HG02798 (cell line): ENCODE data around the gene ZBTB44.

Experiments
- ATAC-seq: cut with Tn5 transposase; IDR thresholded peaks from one replicate; pipeline ENCODE4 v1.9.1; 2021; ENCODE audit warnings: mild to moderate bottlenecking; ENCODE audit not compliant: unreplicated experiment, poor library complexity

The ZBTB44 gene

DNA sequence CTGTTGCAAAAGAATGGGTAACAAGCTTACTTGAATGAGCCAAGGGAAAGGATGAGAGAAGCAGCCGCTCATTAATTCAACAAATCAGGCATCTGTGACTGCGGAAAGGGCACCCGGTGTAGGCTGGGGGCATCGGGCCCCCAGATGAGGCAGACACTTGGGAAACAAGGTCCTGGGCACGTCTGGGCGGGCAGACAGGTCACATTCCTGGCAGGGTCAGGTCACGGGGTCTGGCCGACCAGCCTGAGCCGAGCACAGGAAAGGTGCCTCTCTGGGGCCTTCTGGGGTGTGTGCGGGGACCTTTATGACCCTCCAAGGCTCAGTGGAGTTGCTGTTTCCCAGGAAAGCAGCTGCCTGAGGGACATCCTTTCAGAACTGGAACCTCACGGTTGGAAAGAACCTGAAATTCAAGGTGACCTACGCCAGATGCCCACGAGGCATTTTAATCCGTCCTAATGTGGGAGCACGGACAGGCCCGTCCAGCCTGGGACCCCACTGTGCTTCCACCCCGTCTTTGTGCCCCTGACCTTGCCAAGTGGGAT, 98.1 kb downstream of the ZBTB44 start:
- no peak for ATAC-seq

- no peak for ATAC-seq
Observed at GRCh38 chr11:130216221-130216550, 98.5 kb downstream of the ZBTB44 start.

- ATAC-seq = no peak
Observed at GRCh38 chr11:130215531-130216220, 99.0 kb downstream of the ZBTB44 start.

DNA sequence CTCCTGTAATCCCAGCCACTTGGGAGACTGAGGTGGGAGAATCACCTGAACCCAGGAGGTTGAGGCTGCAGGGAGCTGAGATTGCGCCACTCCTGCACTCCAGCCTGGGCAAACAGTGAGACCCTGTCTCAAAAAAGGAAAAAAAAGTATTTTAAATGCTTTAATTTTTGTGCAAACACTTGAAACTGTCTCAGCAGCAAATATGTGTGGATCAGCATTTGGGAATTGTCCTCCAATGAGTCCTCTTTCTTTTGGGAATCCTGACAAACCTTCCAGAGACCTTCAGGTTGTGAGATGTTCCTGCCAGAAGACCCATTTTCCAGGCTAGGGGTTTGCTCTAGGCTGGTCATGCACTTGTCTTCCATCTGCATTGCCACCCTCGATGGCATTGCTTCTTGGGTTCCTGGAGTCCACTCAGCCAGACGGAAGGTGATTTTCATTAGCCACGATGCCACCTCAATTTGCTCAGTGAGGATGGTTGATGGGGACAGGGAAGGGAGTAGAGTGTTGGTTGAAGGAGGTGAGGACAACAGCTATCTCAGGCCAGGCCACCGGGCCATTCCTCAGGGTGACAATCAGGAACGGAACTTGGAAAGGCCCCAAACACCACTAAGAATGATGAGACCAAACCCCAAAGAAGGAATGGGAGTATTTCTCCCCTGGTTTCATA, 99.7 kb downstream of the ZBTB44 start:
- ATAC-seq = no peak

DNA sequence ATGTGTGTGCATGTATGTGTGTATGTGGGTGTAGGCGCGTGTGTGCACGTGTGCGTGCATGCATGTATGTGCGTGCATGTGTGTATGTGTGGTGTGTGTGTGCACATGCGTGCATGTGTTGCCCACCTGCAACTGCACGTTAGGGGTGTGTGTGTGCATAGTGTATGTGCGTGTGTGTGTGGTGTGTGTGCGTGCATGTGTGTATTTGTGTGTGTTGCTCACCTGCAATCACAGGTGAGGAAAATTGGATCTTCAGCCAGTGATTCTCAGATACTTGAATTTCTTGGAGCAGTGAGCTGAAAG, 100.8 kb downstream of the ZBTB44 start:
- no peak for ATAC-seq

DNA sequence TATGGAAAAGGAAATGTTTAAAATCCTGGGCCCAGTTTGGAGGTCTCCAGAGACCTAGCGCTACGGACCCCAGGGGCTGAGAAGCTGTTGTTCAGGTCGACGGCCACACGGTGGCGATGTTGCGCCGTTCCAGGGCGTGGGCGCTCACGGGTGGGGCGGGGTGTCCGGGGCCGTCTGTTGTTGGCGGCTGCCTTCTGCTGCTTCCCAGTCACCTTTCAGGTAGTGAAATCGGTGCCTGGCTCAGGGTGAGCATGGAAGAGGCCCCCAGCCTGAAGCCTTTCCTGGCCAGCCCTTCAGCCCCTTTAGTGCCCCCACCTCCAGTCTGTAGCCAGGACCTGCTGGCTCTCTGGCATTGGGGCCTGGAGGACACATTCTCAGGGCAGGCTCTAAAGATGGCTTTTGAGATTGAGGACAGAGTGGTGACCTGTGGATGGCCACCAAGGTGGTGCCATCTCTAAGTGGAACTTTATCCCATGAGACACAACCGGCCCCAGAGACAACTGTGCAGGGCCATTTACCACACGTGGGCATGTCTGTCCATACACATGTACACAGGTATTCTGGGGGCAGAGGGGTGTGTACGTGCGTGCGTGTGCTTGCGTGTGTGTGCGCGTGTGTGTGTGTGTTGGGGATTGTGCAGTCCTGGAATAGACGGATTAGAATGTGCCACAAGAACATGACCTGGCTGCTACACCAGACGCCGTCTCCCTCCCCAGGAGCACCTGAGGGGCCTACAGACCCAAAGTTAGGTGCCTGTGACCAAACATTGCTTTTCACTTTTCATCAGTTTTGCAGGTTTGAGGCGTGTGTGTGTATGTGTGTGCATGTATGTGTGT, 101.4 kb downstream of the ZBTB44 start:
- peak; percentile 82 for ATAC-seq

DNA sequence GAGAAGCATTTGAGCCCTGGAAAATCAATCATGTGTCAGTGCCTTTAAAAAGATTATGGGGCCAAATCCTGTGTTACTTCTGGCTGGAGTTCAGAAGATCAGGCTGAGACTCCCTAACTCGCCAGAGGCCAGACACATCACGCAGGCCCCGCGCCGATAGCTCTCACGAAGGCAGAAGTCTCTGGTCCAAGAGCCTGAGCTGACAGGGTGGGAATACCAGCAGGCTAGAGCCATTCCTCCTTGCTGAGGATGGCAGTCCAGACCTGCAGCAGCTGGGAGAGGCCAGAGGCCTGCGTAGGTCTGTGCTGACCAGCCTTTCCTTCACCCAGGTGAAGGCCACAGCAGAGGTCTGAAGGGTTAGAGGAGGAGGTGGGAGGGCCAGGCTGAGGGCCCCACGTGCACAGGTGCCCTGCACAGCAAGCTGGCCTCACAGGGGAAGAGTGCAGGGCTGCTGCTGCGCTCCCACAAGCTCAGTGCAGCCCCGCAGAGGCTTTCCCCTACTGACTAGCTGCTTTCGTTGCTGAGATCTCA, 102.2 kb downstream of the ZBTB44 start:
- no peak for ATAC-seq

DNA sequence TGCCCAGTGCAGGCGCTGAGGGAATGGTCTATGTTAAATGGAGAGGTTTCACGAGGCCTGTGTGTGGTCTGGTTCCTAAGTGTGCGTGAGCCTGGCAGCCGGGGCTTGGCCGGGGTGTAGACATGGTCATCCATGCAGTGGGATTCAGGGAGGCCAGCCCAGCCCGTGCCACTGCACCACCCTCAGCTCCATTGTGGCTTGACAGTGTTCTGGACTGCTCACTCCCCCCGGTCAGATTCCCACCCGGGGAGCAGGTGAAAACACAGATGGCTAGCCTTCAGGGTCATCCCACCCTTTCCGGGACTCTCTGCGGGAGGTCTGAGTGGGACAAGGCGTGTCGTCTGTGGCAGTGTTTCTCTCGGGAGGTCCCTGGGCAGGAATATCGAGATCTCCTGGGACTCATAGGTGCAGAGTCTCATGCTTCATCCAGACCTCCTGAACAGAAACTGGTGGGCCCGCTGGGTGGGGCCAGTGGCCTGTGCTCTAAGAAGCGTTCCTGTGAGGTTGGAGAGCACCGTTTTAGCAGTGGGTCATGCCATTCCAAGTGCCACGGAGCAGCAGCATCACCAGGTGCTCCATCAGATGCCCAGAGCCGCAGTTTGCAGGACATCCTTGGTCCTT, 102.8 kb downstream of the ZBTB44 start:
- no peak for ATAC-seq

DNA sequence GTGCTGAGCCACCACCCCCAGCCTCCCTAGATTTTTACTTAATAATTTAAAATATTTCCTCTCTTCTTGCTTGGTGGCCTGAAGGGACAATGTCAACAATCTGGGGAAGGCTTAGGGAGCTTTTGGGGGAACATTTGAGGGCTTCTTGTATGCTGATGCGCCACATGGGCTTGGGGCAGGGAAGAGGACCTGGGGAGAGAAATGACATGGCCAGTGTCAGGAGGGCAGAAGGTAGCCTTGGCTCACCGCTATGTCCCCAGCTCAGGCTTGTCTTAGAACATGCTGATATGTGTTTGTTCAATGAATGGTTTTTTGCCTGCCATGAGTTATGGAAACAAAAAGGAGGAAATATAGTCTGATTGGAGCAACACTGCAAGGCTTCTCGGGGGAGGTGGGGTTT, 103.6 kb downstream of the ZBTB44 start:
- no peak for ATAC-seq

- ATAC-seq = no peak
Observed at GRCh38 chr11:130209954-130210854, 104.5 kb downstream of the ZBTB44 start.

DNA sequence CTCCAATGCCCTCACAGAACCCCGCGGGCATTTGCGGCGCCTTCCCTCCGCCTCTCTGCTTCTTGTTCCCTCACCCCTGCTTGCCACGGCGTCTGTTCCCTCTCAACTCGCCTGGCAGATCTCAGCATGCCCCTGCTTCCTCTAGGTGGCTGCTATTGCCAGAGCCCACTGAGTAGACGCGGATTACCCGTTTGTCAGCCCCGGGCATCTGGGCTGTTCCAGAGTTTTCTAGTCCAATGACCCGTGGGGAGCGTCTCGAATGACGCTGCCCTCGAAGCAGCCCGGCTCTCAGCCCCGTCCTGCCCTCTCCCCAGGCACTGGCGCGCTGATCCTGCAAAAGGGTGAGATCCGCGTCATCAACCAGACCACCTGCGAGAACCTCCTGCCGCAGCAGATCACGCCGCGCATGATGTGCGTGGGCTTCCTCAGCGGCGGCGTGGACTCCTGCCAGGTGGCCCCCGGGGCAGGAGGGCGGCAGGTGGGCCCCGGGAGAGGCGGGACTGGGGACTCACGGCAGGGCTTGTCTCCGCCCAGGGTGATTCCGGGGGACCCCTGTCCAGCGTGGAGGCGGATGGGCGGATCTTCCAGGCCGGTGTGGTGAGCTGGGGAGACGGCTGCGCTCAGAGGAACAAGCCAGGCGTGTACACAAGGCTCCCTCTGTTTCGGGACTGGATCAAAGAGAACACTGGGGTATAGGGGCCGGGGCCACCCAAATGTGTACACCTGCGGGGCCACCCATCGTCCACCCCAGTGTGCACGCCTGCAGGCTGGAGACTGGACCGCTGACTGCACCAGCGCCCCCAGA, 105.4 kb downstream of the ZBTB44 start:
- no peak for ATAC-seq

DNA sequence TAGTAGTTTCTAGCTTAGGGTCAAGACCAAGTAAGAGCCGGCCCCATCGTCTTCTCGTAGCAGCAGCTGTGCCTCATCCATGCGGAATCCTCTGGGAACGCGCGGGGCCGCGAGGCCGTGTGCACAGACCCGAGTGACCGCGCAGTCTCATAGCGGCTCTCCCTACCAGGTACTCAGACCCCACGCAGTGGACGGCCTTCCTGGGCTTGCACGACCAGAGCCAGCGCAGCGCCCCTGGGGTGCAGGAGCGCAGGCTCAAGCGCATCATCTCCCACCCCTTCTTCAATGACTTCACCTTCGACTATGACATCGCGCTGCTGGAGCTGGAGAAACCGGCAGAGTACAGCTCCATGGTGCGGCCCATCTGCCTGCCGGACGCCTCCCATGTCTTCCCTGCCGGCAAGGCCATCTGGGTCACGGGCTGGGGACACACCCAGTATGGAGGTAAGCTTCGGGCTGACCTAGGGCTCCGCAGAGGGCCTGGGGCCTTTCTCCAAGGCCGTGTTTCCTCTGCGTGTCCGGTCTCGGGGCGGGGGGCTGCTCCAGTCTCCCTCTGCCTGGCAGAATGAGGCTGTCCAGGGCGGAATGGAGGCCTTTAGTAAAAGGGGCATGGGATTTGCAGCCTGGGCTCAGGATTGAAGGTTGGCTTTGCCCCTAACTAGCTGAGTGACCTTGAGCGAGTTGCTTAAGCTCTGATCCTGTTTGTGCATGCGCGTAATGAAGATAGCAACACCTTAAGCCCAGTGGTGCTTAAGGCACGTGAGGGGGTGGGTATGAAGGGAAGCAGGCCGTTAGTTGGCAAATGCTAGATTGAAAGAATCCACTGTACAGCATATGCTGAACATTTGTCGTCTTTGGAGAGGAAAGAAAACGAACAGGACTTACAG, 106.2 kb downstream of the ZBTB44 start:
- no peak for ATAC-seq

DNA sequence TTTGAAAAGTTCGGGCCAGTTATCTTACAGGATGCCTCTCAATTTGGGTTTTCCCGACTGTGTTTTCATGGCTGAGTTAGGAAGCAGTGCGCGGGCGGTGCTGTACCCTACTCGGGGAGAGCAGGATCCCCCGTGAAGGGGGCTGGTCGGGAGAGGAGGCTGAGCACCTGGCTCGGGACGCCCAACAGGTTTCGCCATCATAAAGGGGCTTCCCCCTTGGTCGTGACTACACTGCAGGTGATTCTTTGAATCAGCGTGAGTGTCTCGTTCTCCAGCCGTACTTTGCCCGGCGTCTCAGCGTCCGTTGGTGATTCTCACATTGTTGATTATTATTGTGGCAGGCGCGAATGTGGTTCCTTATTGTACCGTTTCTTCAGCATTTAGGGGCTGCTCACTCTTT, 108.6 kb downstream of the ZBTB44 start:
- ATAC-seq = no peak

- ATAC-seq = no peak
Observed at GRCh38 chr11:130204703-130205095, 110.0 kb downstream of the ZBTB44 start.

- ATAC-seq = no peak
Observed at GRCh38 chr11:130203766-130204702, 110.7 kb downstream of the ZBTB44 start.

GRCh38 chr11:130202818-130203689, 111.7 kb downstream of the ZBTB44 start:
- ATAC-seq = no peak
